Testis (tissue), 2 donors: ENCODE results near the gene CTIF.

ENCODE experiments used
- POLR2A ChIP-seq: fragments of 450-650 bp; IDR thresholded peaks from one replicate; pipeline ENCODE4 v1.6.1; 2017; ENCODE audit warnings: antibody characterized with exemption, mild to moderate bottlenecking, moderate library complexity
- TF ChIP-seq, protein P1 (sequence below), 3 experiments: fragments of 450-650 bp in 2 of 3; fragments of 200-600 bp in 1 of 3; sonication (generic) in 1 of 3; IDR thresholded peaks; one replicate each; pipeline ENCODE4 v1.5.1; 2016 to 2019; ENCODE audit warnings: antibody characterized with exemption in 3 of 3, mild to moderate bottlenecking in 2 of 3, moderate library complexity in 1 of 3

DNA sequence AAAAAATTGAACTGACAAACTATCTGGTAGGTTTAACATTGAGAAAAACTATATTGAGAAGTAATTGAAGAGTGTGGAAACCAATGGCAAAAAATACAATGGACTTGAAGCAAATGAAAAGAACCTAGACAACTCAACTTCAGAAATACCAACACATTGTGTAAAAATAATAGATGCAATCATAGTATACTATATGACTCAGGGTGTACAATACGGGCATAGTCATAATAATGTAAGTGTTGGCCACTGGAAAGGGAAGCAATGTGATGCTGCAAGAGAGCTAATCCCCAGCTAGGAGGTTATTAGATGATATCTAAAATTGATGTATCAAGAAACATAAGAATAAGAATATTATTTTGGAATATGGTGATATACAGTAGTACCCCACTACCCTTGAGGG is 366.7 kb downstream of the CTIF start:
- TF ChIP-seq, protein P1, sequence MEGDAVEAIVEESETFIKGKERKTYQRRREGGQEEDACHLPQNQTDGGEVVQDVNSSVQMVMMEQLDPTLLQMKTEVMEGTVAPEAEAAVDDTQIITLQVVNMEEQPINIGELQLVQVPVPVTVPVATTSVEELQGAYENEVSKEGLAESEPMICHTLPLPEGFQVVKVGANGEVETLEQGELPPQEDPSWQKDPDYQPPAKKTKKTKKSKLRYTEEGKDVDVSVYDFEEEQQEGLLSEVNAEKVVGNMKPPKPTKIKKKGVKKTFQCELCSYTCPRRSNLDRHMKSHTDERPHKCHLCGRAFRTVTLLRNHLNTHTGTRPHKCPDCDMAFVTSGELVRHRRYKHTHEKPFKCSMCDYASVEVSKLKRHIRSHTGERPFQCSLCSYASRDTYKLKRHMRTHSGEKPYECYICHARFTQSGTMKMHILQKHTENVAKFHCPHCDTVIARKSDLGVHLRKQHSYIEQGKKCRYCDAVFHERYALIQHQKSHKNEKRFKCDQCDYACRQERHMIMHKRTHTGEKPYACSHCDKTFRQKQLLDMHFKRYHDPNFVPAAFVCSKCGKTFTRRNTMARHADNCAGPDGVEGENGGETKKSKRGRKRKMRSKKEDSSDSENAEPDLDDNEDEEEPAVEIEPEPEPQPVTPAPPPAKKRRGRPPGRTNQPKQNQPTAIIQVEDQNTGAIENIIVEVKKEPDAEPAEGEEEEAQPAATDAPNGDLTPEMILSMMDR (IDR thresholded peaks at IDR 0.05) = no peak
- TF ChIP-seq POLR2A = no peak
